ENCODE measurements around the gene MEOX1.

The MEOX1 gene

GRCh38 chr17:43679911-43680310 lies 18.2 kb upstream of the MEOX1 start:
- DNase-seq: no peak

GRCh38 chr17:43679401-43679800 lies 17.7 kb upstream of the MEOX1 start:
- DNase-seq: no peak

GRCh38 chr17:43676471-43676870 lies 14.7 kb upstream of the MEOX1 start:
- DNase-seq: no peak

- no peak for DNase-seq
Observed at GRCh38 chr17:43674394-43674793, 12.7 kb upstream of the MEOX1 start.

- DNase-seq: peak; percentile 61 to 63
Observed at GRCh38 chr17:43673516-43674323, 12.0 kb upstream of the MEOX1 start.

- DNase-seq: no peak
Observed at GRCh38 chr17:43671755-43672519, 10.2 kb upstream of the MEOX1 start.

- DNase-seq: no peak
Observed at GRCh38 chr17:43671031-43671692, 9.4 kb upstream of the MEOX1 start.

GRCh38 chr17:43670645-43671030 lies 8.9 kb upstream of the MEOX1 start:
- DNase-seq: no peak

- DNase-seq: no peak
Observed at GRCh38 chr17:43669971-43670644, 8.4 kb upstream of the MEOX1 start.

- no peak for DNase-seq
Observed at GRCh38 chr17:43667947-43668348, 6.2 kb upstream of the MEOX1 start.

- no peak for DNase-seq
Observed at GRCh38 chr17:43667506-43667905, 5.8 kb upstream of the MEOX1 start.

GRCh38 chr17:43665937-43666236 lies 4.2 kb upstream of the MEOX1 start:
- DNase-seq: no peak

- DNase-seq: no peak
Observed at GRCh38 chr17:43665084-43665936, 3.6 kb upstream of the MEOX1 start.

GRCh38 chr17:43664096-43664495 lies 2.4 kb upstream of the MEOX1 start:
- DNase-seq: no peak

- no peak for DNase-seq
Observed at GRCh38 chr17:43663383-43663782, 1.7 kb upstream of the MEOX1 start.

- DNase-seq: peak in 1 of 2 donors; percentile 18
Observed at GRCh38 chr17:43662413-43663141, 855 bp upstream of the MEOX1 start.

- peak in 1 of 2 donors; percentile 24 for DNase-seq
Observed at GRCh38 chr17:43660816-43661493, 767 bp downstream of the MEOX1 start.

- no peak for DNase-seq
Observed at GRCh38 chr17:43659823-43660617, 1.7 kb downstream of the MEOX1 start.

- DNase-seq: no peak
Observed at GRCh38 chr17:43658900-43659299, 2.8 kb downstream of the MEOX1 start.

GRCh38 chr17:43655693-43656255 lies 5.9 kb downstream of the MEOX1 start:
- no peak for DNase-seq
